IMR-90 (cell line): ENCODE measurements around the gene MEGF6. TPM values are rescaled to one million over a fixed set of nuclear protein-coding genes. Genes with fewer than 3 reads are reported as not detected.

Source experiments
- ATAC-seq: fragments of 200-7000 bp; cut with Tn5 transposase; 2 replicates; pipeline ENCODE4 v1.9.1; 2020; ENCODE audit warnings: low read depth, mild to moderate bottlenecking, moderate library complexity
- BruUV-seq: library from RNA; stranded (reverse); fragments of 400-500 nt; replicated peaks from 2 replicates; lab custom pipeline; 2021; lab: Mats Ljungman, UMichigan
- CTCF ChIA-PET: fragments of 300-600 bp; formaldehyde crosslinking; extraction: SDS; loops from one replicate; lab custom pipeline; 2021; ENCODE audit warnings: antibody characterized with exemption; lab: Yijun Ruan, JAX
- POLR2A ChIA-PET: fragments of 300-600 bp; sonication (Branson Sonifier 250); formaldehyde crosslinking; loops from one replicate; lab custom pipeline; 2022; ENCODE audit warnings: antibody characterized with exemption; ENCODE audit not compliant: unreplicated experiment; lab: Charles Lee
- DNase-seq: peaks from one replicate; pipeline ENCODE4 v3.0.0; 2013
- H2AFZ ChIP-seq: replicated peaks from 2 replicates; pipeline ENCODE3; 2013; ENCODE audit warnings: low read length, mild to moderate bottlenecking; ENCODE audit not compliant: poor library complexity
- H2AK5ac ChIP-seq: 2 replicates; pipeline ENCODE4 v1.6.1; 2013; ENCODE audit warnings: low read depth, low read length, inconsistent platforms
- H2AK9ac ChIP-seq: replicated peaks from 2 replicates; pipeline ENCODE3; 2013; ENCODE audit warnings: mild to moderate bottlenecking, low read depth, low read length, moderate library complexity; ENCODE audit not compliant: poor library complexity
- H2BK120ac ChIP-seq: 2 replicates; pipeline ENCODE4 v1.6.1; 2013; ENCODE audit warnings: low read depth, low read length, inconsistent platforms
- H2BK15ac ChIP-seq: 3 replicates; pipeline ENCODE4 v1.6.1; 2013; ENCODE audit warnings: low read depth, low read length, inconsistent platforms
- H2BK20ac ChIP-seq: 2 replicates; pipeline ENCODE4 v1.6.1; 2013; ENCODE audit warnings: low read depth, mild to moderate bottlenecking, inconsistent platforms, low read length, moderate library complexity
- H2BK5ac ChIP-seq: 2 replicates; pipeline ENCODE4 v1.6.1; 2013; ENCODE audit warnings: mild to moderate bottlenecking, low read depth, low read length, inconsistent platforms; ENCODE audit not compliant: poor library complexity, severe bottlenecking
- H3K14ac ChIP-seq: replicated peaks from 2 replicates; pipeline ENCODE4 v1.6.1; 2013; ENCODE audit warnings: low read depth, low read length, inconsistent platforms
- H3K18ac ChIP-seq: 2 replicates; pipeline ENCODE4 v1.6.1; 2013; ENCODE audit warnings: low read depth, low read length, control low read depth
- H3K23ac ChIP-seq: 2 replicates; pipeline ENCODE4 v1.6.1; 2013; ENCODE audit warnings: low read depth, low read length, inconsistent platforms
- H3K27ac ChIP-seq: 2 replicates; pipeline ENCODE4 v1.5.1; 2013; ENCODE audit warnings: mild to moderate bottlenecking, control low read depth, low read length; ENCODE audit not compliant: insufficient read depth
- H3K27me3 ChIP-seq: 2 replicates; pipeline ENCODE4 v1.6.1; 2013; ENCODE audit warnings: low read length; ENCODE audit not compliant: control insufficient read depth, insufficient read depth
- H3K36me3 ChIP-seq: 2 replicates; pipeline ENCODE4 v1.6.1; 2013; ENCODE audit warnings: low read length, mixed read lengths; ENCODE audit not compliant: control insufficient read depth, insufficient read depth
- H3K4ac ChIP-seq: 2 replicates; pipeline ENCODE4 v1.6.1; 2013; ENCODE audit warnings: low read depth, low read length, inconsistent platforms
- H3K4me1 ChIP-seq: 2 replicates; pipeline ENCODE4 v1.6.1; 2013; ENCODE audit warnings: low read length, mixed read lengths; ENCODE audit not compliant: control insufficient read depth, insufficient read depth
- H3K4me2 ChIP-seq: 2 replicates; pipeline ENCODE4 v1.6.1; 2013; ENCODE audit warnings: low read depth, mild to moderate bottlenecking, control low read depth, low read length, moderate library complexity
- H3K4me3 ChIP-seq: 2 replicates; pipeline ENCODE4 v1.5.1; 2013; ENCODE audit warnings: low read depth, mild to moderate bottlenecking, control low read depth, low read length, moderate library complexity; ENCODE audit not compliant: insufficient read depth
- H3K56ac ChIP-seq: 2 replicates; pipeline ENCODE4 v1.6.1; 2013; ENCODE audit warnings: low read length, inconsistent platforms; ENCODE audit not compliant: insufficient read depth; ENCODE audit errors: extremely low read depth
- H3K79me1 ChIP-seq, 2 experiments: 2 replicates each; pipeline ENCODE4 v1.6.1; 2013; ENCODE audit warnings: low read length in 2 of 2, inconsistent platforms in 1 of 2, low read depth in 1 of 2
- H3K9ac ChIP-seq: 2 replicates; pipeline ENCODE4 v1.6.1; 2013; ENCODE audit warnings: low read depth, low read length, control low read depth
- H3K9me1 ChIP-seq: 2 replicates; pipeline ENCODE4 v1.6.1; 2013; ENCODE audit warnings: low read length, inconsistent platforms; ENCODE audit not compliant: insufficient read depth
- H3K9me3 ChIP-seq: 2 replicates; pipeline ENCODE4 v1.6.1; 2013; ENCODE audit warnings: low read length; ENCODE audit not compliant: control insufficient read depth, insufficient read depth
- H4K20me1 ChIP-seq: 2 replicates; pipeline ENCODE4 v1.6.1; 2013; ENCODE audit warnings: low read length, inconsistent platforms; ENCODE audit not compliant: insufficient read depth
- H4K5ac ChIP-seq: 2 replicates; pipeline ENCODE4 v1.6.1; 2013; ENCODE audit warnings: mild to moderate bottlenecking, low read depth, low read length, control low read depth
- H4K8ac ChIP-seq, 2 experiments: 2 replicates each; pipeline ENCODE4 v1.6.1; 2013; ENCODE audit warnings: low read depth in 2 of 2, low read length in 2 of 2, control low read depth in 1 of 2, inconsistent platforms in 1 of 2
- H4K91ac ChIP-seq: 2 replicates; pipeline ENCODE4 v1.6.1; 2013; ENCODE audit warnings: low read depth, low read length, inconsistent platforms; ENCODE audit not compliant: insufficient read depth
- BHLHE40 ChIP-seq: fragments of 150-350 bp; IDR thresholded peaks from 2 replicates; pipeline ENCODE4 v1.6.1; 2016; ENCODE audit warnings: mild to moderate bottlenecking, low read depth, low read length
- CEBPB ChIP-seq: IDR thresholded peaks from 2 replicates; pipeline ENCODE4 v1.6.1; 2012; ENCODE audit warnings: low read depth, low read length, improper control_type of control experiment
- CHD1 ChIP-seq: IDR thresholded peaks from 2 replicates; pipeline ENCODE4 v1.6.1; 2012; ENCODE audit warnings: low read depth, low read length, improper control_type of control experiment
- CTCF ChIP-seq: conservative IDR thresholded peaks from 2 replicates; pipeline ENCODE4 v1.5.1; 2012; ENCODE audit warnings: mild to moderate bottlenecking, low read depth, low read length, improper control_type of control experiment
- MAFK ChIP-seq: IDR thresholded peaks from 2 replicates; pipeline ENCODE4 v1.6.1; 2012; ENCODE audit warnings: low read depth, low read length, improper control_type of control experiment
- MAZ ChIP-seq: IDR thresholded peaks from 2 replicates; pipeline ENCODE4 v1.6.1; 2012; ENCODE audit warnings: low read depth, mild to moderate bottlenecking, low read length, improper control_type of control experiment, moderate library complexity, borderline replicate concordance
- MXI1 ChIP-seq: IDR thresholded peaks from 2 replicates; pipeline ENCODE4 v1.6.1; 2012; ENCODE audit warnings: low read depth, mild to moderate bottlenecking, low read length, moderate library complexity, borderline replicate concordance
- NFE2L2 ChIP-seq: fragments of 150-350 bp; IDR thresholded peaks from 2 replicates; pipeline ENCODE4 v1.6.1; 2016; ENCODE audit warnings: low read depth, mild to moderate bottlenecking, low read length
- POLR2A ChIP-seq: IDR thresholded peaks from 2 replicates; pipeline ENCODE4 v1.6.1; 2012; ENCODE audit warnings: mild to moderate bottlenecking, low read depth, low read length
- RAD21 ChIP-seq: IDR thresholded peaks from 2 replicates; pipeline ENCODE4 v1.6.1; 2012; ENCODE audit warnings: low read length, improper control_type of control experiment
- RCOR1 ChIP-seq: IDR thresholded peaks from 2 replicates; pipeline ENCODE4 v1.6.1; 2012; ENCODE audit warnings: mild to moderate bottlenecking, low read length, improper control_type of control experiment; ENCODE audit not compliant: insufficient replicate concordance
- RFX5 ChIP-seq: IDR thresholded peaks from 2 replicates; pipeline ENCODE4 v1.8.0; 2012; ENCODE audit warnings: low read depth, mild to moderate bottlenecking, low read length, moderate library complexity
- WGBS, 2 experiments: methylation state at CpG; one replicate each; pipeline versions ENCODE4 v1.1.5 to v1.1.7; 2013; ENCODE audit warnings: missing lambda C conversion rate in 2 of 2; ENCODE audit not compliant: insufficient read length in 1 of 2; ENCODE audit errors: extremely low coverage in 2 of 2; 5-methylcytosine and 5-hydroxymethylcytosine counted together
- dilution Hi-C: fragments of 300-500 bp; cut with HindIII; formaldehyde crosslinking; loops from one replicate; pipeline ENCODE4 v1.14.3; 2018; ENCODE audit warnings: low sequenced_read_pairs; ENCODE audit not compliant: unreplicated experiment
- in situ Hi-C: fragments of 300-500 bp; cut with MboI; formaldehyde crosslinking; loops from 3 replicates; pipeline ENCODE4 v1.14.3; 2019; ENCODE audit warnings: low sequenced_read_pairs, inconsistent platforms, mixed read lengths
- intact Hi-C: fragments of 100-400 bp; cut with micrococcal nuclease; formaldehyde crosslinking; loops from 2 replicates; pipeline ENCODE4 v1.10.0; 2022
- polyA plus RNA-seq, 3 experiments: library from polyadenylated mRNA; depleted of rRNA; stranded (reverse); fragments of >200 nt; gene quantifications; 2 replicates each; pipeline ENCODE4 v1.2.3, GENCODE V29; 2012; ENCODE audit warnings: low replicate concordance in 1 of 3
- total RNA-seq: library from RNA; depleted of rRNA; stranded (reverse); fragments of >200 nt; gene quantifications from 2 replicates; pipeline ENCODE4 v1.2.3, GENCODE V29; 2012
- TF ChIP-seq, protein P1 (sequence below): fragments of 150-350 bp; IDR thresholded peaks from 2 replicates; pipeline ENCODE4 v1.6.1; 2016; ENCODE audit warnings: low read depth, mild to moderate bottlenecking, low read length, moderate library complexity, borderline replicate concordance

The MEGF6 gene
- total and polyA plus RNA-seq, 2 of the 4 experiments (the other 2 are of a cell fraction), result 0.72 to 4.1 TPM

- intact Hi-C loops (no loop called here), in situ Hi-C loops (no loop called here), dilution Hi-C loops (no loop called here)
- H4K5ac ChIP-seq, result no peak overlapping the region
- no peak overlapping the region for H3K14ac ChIP-seq
- no peak overlapping the region for H2AK5ac ChIP-seq
- CTCF ChIA-PET, result interaction anchor here (1.0 kb wide), 1 partner anchor 78 kb away, joined by 3 read pairs; no protein-coding TSS in a partner anchor
- peaks cover 13% of the 10 kb centered on the region; the same call in 1 of the 2 replicates for H3K36me3 ChIP-seq
- H4K20me1 ChIP-seq, result no peaks in the 10 kb centered on the region; the same call in 1 of the 2 replicates
- ATAC-seq (no peak), DNase-seq (no peak)
- no peak overlapping the region for H3K23ac ChIP-seq
- no peaks in the 10 kb centered on the region; the same call in 1 of the 2 replicates for H3K4me1 ChIP-seq
- no peak overlapping the region for H3K9ac ChIP-seq
- 12% methylated on average over 13 of the region's 50 CpGs; no CpG with 5 or more reads in 1 of the 2 experiments for WGBS, 2 experiments
- peak overlapping the region; percentile 23 for H2AFZ ChIP-seq
- no peak for TF ChIP-seq CHD1
- TF ChIP-seq RCOR1, result no peak
- TF ChIP-seq RAD21, result no peak
- no peak for TF ChIP-seq MAZ
- TF ChIP-seq CEBPB, result no peak
- no peak for TF ChIP-seq NFE2L2
- no peak for TF ChIP-seq RFX5
- TF ChIP-seq MXI1, result no peak
- TF ChIP-seq POLR2A, result no peak
- TF ChIP-seq BHLHE40, result no peak
- TF ChIP-seq, protein P1, sequence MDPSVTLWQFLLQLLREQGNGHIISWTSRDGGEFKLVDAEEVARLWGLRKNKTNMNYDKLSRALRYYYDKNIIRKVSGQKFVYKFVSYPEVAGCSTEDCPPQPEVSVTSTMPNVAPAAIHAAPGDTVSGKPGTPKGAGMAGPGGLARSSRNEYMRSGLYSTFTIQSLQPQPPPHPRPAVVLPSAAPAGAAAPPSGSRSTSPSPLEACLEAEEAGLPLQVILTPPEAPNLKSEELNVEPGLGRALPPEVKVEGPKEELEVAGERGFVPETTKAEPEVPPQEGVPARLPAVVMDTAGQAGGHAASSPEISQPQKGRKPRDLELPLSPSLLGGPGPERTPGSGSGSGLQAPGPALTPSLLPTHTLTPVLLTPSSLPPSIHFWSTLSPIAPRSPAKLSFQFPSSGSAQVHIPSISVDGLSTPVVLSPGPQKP, result no peak
- TF ChIP-seq MAFK, result no peak
- TF ChIP-seq CTCF, result no peak
- no peak overlapping the region for H3K4ac ChIP-seq
- H2AK9ac ChIP-seq, result no peak overlapping the region
- H3K79me1 ChIP-seq, result peaks cover 4 to 10% of the 10 kb centered on the region in 2 experiments
- H2BK15ac ChIP-seq, result no peak overlapping the region
- peaks cover 50% of the 10 kb centered on the region for H3K27me3 ChIP-seq
- no peak overlapping the region for H3K4me3 ChIP-seq
- no peak overlapping the region for H3K27ac ChIP-seq
- H4K91ac ChIP-seq, result no peak overlapping the region
- H3K4me2 ChIP-seq, result peak overlapping the region; percentile 66; the same call in 1 of the 2 replicates
- H3K56ac ChIP-seq, result no peak overlapping the region; the same call in 1 of the 2 replicates
- H3K9me1 ChIP-seq, result no peaks in the 10 kb centered on the region
- no peak overlapping the region for H2BK120ac ChIP-seq
- no peaks in the 10 kb centered on the region for H3K9me3 ChIP-seq
- POLR2A ChIA-PET, result no interaction called here
- no TSS peak for BruUV-seq
- no peak overlapping the region for H4K8ac ChIP-seq
- H3K18ac ChIP-seq, result no peak overlapping the region
- H2BK20ac ChIP-seq, result no peak overlapping the region
- no peak overlapping the region for H2BK5ac ChIP-seq
These were observed 39.1 kb upstream of the MEGF6 start for GRCh38 chr1:3650248-3651025.
